ENCODE results near the gene CASP8.
"Not testable (repeated sequence)": the region's sequence is repeated elsewhere in the genome, so short reads cannot be mapped to it uniquely, and the experiment has no call there.

CASP8 gene

DNA sequence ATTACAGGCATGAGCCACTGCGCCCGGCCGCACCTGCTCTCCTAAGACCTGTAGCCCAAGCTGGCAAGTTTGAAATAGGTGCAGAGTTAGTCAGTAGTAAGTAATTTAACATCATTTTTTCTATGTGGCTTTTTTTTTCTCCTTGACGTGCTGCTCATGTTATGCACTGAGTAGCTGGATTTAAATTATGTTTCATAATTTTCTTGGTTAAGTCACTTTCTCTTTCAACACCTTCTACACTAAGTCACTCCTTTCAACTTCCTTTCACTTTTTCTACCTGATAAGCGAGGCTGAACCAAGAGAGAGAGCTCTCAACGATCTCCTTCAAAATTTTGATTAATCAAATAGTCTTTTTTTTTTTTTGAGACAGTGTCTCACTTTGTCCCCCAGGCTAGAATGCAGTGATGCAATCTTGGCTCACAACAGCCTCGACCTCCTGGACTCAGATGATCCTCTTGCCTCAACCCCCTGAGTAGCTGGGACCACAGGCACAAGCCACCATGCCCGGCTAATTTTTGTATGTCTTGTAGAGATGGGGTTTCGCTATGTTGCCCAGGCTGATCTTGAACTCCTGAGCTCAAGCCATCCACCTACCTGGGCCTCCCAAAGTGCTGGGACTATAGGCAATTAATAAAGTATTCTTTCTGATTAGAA, 13.1 kb downstream of the CASP8 start:
- DNase-seq, result no peak

DNA sequence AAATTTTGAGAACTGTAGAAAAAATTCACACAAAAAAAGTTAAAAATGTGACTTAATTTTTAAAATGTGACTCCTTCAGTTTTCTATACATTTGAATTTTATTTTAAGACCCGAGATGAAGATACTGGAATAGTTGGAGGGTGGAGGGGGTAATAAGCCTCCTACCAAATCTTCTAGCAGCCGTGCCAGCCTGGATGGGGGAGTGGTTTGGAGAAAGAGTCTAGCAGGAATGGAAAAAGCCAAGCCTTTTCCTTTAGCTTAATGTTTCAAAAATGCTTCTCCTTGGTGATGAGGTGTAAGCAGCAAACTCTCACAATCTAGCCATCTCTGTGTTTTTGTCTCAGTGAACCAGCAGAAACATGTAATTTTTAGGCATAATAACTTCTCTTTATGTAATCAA, 14.7 kb downstream of the CASP8 start:
- no peak for DNase-seq

- DNase-seq, result no peak
These were observed 15.7 kb downstream of the CASP8 start for GRCh38 chr2:201275990-201276389.

DNA sequence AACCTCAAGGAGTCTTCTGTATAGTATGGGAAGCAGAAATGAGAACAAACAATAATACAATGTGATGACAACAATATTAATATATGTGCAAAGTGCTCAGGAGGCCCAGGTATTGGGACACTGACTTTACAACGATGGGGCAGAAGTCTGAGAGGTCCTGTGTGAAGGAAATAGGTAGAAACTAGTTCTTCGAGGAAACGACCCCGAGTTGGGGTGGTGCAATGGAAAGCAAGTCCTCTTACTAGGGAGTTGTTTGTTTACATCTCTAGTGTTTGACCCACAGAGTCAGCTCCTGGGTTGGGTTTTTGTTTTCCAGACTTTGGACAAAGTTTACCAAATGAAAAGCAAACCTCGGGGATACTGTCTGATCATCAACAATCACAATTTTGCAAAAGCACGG, 16.2 kb downstream of the CASP8 start:
- DNase-seq, result no peak

DNA sequence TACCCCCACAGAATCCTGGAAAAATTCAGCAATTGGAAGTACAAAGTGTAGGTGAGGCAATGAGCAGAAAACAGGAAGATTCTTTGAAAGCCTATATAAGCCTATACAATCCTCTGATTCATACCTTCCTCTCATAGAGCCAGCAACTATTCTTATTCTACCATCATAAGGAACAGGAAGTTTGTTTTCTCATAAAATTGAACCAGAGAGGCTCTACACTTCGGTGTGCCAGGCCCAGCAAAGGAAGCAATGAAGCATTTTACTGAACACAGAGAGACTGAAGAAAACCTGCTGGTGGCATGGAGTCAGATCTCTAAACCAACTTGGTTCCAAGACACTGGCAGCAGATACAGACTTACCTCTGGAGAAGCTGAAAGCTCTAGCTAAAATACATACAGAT, 18.7 kb downstream of the CASP8 start:
- no peak for DNase-seq

GRCh38 chr2:201280191-201281040, 20.1 kb downstream of the CASP8 start:
- no peak for DNase-seq

DNA sequence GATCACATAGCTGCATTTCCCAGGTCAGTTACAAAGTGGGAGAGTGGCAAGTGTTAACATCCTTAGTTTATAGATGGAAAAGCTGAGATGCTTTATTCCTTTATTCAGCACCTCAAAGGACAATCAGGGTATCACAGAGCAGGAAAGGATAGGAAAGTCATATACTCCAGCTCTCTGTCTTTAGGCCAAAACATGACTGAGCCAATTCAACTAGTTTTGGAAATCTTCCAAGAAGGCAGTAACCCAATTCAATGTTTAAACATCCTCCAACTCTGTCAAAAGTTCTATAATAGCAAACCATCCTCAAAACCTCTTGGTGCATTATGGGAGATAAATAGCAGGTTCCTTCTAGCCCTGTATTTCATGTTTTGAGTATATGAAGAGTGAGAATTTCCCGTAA, 25.2 kb downstream of the CASP8 start:
- no peak for DNase-seq

GRCh38 chr2:201290457-201291148, 30.3 kb downstream of the CASP8 start:
- DNase-seq, result not testable (repeated sequence)

DNA sequence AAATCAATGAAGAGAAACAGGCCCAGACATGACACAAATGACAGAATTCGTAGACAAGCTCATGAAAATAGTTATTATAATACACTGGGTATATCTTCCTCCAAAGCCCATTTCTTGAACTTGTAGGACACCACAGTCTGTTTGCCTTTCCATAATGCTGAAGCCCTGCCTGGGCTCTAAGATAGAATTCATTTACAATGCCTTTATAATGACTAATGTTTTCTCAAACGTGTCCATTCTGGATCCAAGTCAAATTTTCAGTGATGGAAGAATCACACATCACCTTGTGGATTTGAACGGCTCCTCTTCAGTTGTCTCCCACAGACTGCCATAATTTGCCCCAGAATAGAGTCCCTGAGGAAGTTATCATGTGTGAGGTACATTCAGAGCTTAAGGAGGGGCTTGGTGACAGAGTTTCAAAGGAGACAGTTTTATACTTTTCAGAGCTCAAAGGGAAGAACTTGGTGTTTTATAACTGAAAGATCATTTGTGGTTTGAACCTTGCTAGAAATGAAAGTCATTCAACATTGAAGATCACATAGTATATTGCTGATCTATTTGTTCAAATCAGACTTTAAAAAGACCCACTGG, 38.2 kb downstream of the CASP8 start:
- no peak for DNase-seq

DNA sequence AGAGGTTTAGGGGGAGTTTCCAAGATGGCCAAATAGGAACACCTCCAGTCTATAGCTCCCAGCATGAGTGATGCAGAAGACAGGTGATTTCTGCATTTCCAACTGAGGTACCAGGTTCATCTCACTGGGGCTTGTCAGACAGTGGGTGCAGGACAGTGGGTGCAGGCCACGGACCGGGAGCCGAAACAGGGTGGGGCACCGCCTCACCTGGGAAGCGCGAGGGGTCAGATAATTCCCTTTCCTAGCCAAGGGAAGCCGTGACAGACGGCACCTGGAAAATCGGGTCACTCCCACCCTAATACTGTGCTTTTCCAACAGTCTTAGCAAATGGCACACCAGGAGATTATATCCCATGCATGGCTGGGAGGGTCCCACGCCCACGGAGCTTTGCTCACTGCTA, 39.6 kb downstream of the CASP8 start:
- DNase-seq, result not testable (repeated sequence)

DNA sequence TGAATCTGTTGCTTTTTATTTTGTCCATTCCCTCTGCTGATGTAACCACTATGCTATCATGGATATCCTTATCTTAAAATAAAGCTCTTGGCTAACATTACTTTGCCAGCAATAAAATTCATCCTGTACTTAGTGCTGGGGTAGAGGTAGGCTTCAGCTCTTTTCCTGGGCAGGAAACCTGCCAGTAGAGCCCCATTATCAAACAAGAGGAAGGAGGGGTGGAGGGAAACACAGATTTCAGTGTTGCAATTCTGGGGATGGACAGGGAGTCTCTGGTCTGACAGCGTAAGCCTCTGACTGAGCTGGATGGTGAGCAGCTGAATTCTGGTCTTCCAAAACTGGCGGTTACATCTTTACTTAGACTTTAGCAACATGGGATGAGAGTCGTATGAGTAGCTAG, 47.5 kb downstream of the CASP8 start:
- no peak for DNase-seq

DNA sequence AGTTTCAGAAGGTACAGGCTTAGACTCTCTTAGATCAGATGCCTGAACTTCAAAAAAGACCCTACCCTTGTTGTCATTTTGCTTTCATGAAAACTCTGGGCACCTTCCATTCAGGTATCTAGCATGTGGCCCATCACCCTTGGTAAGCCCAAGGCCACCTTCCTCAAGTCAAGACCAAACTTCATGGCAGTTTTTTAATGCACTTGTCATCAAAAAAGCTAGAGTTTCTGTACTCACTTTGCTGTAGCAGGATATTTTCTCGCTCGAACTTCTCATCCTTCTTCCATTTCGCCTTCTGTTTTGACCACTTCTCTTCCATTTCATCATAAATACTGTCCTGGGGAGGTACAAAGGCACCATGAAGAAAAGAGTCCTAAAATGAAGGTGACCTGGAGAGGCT, 48.6 kb downstream of the CASP8 start:
- no peak for DNase-seq

DNA sequence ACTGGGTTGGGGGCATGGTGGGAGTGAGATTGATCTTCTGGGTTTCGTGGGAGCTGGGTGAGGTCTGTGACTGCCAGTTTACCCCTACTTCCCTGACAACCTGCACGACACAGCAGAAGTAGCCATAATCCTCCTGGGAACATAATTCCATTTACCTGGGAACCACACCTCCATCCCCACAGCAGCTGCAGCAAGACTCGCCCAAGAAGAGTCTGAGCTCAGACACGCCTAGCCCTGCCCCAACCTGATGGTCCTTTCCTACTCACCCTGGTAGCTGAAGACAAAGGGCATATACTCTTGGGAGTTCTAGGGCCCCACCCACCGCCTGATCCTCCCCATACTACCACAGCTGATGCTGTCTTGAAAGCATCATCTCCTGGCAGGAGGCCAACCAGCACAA, 53.0 kb downstream of the CASP8 start:
- DNase-seq, result no peak

GRCh38 chr2:201319511-201319910, 59.2 kb downstream of the CASP8 start:
- DNase-seq, result no peak

DNA sequence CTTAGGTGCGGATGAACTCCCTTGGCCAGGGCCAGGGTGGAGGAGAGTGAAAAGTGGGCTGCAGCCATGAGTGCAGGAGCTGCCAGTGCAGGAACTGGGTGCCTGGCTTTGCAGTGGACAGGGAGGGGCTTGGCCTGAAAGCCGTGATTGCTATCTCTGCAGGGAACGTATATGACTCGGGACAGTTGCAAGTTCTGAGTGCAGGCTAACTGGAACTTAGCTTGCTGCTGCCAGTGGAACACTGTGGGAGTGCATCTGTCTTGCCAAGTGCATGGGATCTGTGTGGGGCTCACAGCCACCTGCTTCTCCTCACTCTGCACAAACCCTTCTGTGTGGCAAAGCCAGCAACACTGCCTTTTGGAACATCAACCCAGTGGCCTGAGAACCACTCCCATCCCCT, 59.9 kb downstream of the CASP8 start:
- no peak for DNase-seq

- DNase-seq, result no peak
These were observed 60.4 kb downstream of the CASP8 start for GRCh38 chr2:201320701-201321100.

DNA sequence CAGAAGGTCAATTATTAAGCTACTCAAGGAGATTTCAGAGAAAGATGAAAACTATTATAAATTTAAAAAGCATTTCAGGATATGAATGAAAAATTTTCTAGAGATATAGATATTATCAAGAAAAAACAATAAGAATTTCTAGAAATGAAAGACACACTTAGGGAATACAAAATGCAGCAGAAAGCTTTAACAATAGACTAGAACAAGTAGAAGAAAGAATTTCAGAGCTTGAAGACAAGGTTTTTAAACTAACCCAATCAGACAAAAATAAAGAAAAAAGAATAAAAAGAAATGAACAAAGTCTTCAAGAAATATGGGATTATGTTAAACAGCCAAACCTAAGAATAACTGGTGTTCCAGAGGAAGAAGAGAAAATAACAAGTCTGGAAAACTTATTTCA, 62.4 kb downstream of the CASP8 start:
- no peak for DNase-seq

GRCh38 chr2:201327678-201328077, 67.3 kb downstream of the CASP8 start:
- no peak for DNase-seq

- DNase-seq, result no peak
These were observed 69.1 kb downstream of the CASP8 start for GRCh38 chr2:201329409-201329808.

Data from NCI-H446 treated with DMSO at 0.1 percent for 48 hours (cell line).